Measurements from ENCODE around the gene ZNF697. TPM values are rescaled to one million over a fixed set of nuclear protein-coding genes. Genes with fewer than 3 reads are reported as not detected.

Gene ZNF697
- polyA plus RNA-seq, 1 donor (not counting 4 experiments of a cell fraction or from before 2014, with no cell fraction given): 4.7 TPM

GRCh38 chr1:119631086-119631432 lies 17.0 kb downstream of the ZNF697 start:
- FAIRE-seq (no peak), DNase-seq (ENCODE audit: low read depth, low spot score) (no peak)
- dilution Hi-C loops (cut with MboI; ENCODE audit: extremely low pct_ligation_motif_present, low sequenced_read_pairs): no loop called here
- Histone ChIP-seq H3K4me3 (ENCODE audit: control insufficient read depth in 2 of 3, extremely low read depth in 1 of 3, insufficient read depth in 2 of 3, low read depth in 1 of 3, low read length in 3 of 3) (no peak overlapping the region), H3K27me3 (ENCODE audit: control insufficient read depth, extremely low read depth, insufficient read depth, low read length) (no peaks in the 10 kb centered on the region), H3K9ac (ENCODE audit: control insufficient read depth, extremely low read depth, insufficient read depth, low read length) (no peak overlapping the region), H3K9me1 (ENCODE audit: control insufficient read depth, extremely low read depth, insufficient read depth, low read length) (peaks cover 4% of the 10 kb centered on the region), H3K79me2 (ENCODE audit: control insufficient read depth, insufficient read depth, low read length) (peaks cover 11% of the 10 kb centered on the region), H3K36me3 (ENCODE audit: control insufficient read depth in 2 of 2, extremely low read depth in 1 of 2, insufficient read depth in 2 of 2, low read length in 2 of 2) (peaks cover 2% of the 10 kb centered on the region in 2 experiments), H3K4me2 (ENCODE audit: control insufficient read depth, extremely low read depth, insufficient read depth, low read depth, low read length) (peak overlapping the region; percentile 34), H3K27ac (ENCODE audit: control insufficient read depth, insufficient read depth, low read length) (no peak overlapping the region), H3K4me1 (ENCODE audit: control insufficient read depth, extremely low read depth, insufficient read depth, low read length) (peaks cover 15% of the 10 kb centered on the region), H2AFZ (ENCODE audit: control insufficient read depth, low read length) (no peak overlapping the region), H4K20me1 (ENCODE audit: control insufficient read depth, extremely low read depth, insufficient read depth, low read length) (peaks cover 11% of the 10 kb centered on the region), H3K9me3 (ENCODE audit: control insufficient read depth, low read depth, low read length) (no peaks in the 10 kb centered on the region)
- TF ChIP-seq, protein P1, sequence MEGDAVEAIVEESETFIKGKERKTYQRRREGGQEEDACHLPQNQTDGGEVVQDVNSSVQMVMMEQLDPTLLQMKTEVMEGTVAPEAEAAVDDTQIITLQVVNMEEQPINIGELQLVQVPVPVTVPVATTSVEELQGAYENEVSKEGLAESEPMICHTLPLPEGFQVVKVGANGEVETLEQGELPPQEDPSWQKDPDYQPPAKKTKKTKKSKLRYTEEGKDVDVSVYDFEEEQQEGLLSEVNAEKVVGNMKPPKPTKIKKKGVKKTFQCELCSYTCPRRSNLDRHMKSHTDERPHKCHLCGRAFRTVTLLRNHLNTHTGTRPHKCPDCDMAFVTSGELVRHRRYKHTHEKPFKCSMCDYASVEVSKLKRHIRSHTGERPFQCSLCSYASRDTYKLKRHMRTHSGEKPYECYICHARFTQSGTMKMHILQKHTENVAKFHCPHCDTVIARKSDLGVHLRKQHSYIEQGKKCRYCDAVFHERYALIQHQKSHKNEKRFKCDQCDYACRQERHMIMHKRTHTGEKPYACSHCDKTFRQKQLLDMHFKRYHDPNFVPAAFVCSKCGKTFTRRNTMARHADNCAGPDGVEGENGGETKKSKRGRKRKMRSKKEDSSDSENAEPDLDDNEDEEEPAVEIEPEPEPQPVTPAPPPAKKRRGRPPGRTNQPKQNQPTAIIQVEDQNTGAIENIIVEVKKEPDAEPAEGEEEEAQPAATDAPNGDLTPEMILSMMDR (optimal IDR thresholded peaks at IDR 0.05 in 1 of 3, IDR thresholded peaks at IDR 0.05 in 1 of 3, conservative IDR thresholded peaks at IDR 0.05 in 1 of 3; ENCODE audit: extremely low read depth in 1 of 3, insufficient read depth in 2 of 3, low read length in 3 of 3): no peak
- no peak for TF ChIP-seq EZH2 (IDR thresholded peaks at IDR 0.05; ENCODE audit: low read length)

GRCh38 chr1:119626841-119627240 lies 21.2 kb downstream of the ZNF697 start:
- peaks cover 14 to 16% of the 10 kb centered on the region in 2 experiments for H3K36me3 ChIP-seq (ENCODE audit: control insufficient read depth in 2 of 2, extremely low read depth in 1 of 2, insufficient read depth in 2 of 2, low read length in 2 of 2)
- no peak for TF ChIP-seq EZH2 (IDR thresholded peaks at IDR 0.05; ENCODE audit: low read length)
- TF ChIP-seq, protein P1 (optimal IDR thresholded peaks at IDR 0.05 in 1 of 3, IDR thresholded peaks at IDR 0.05 in 1 of 3, conservative IDR thresholded peaks at IDR 0.05 in 1 of 3; ENCODE audit: extremely low read depth in 1 of 3, insufficient read depth in 2 of 3, low read length in 3 of 3): no peak
- H3K27ac ChIP-seq (ENCODE audit: control insufficient read depth, insufficient read depth, low read length): no peak overlapping the region
- dilution Hi-C loops (cut with MboI; ENCODE audit: extremely low pct_ligation_motif_present, low sequenced_read_pairs): no loop called here
- H3K4me1 ChIP-seq (ENCODE audit: control insufficient read depth, extremely low read depth, insufficient read depth, low read length): peaks cover 8% of the 10 kb centered on the region
- no peaks in the 10 kb centered on the region for H3K27me3 ChIP-seq (ENCODE audit: control insufficient read depth, extremely low read depth, insufficient read depth, low read length)
- H2AFZ ChIP-seq (ENCODE audit: control insufficient read depth, low read length): no peak overlapping the region
- DNase-seq (ENCODE audit: low read depth, low spot score) (no peak), FAIRE-seq (peak; percentile 9)
- no peak overlapping the region for H3K4me2 ChIP-seq (ENCODE audit: control insufficient read depth, extremely low read depth, insufficient read depth, low read depth, low read length)
- H3K9ac ChIP-seq (ENCODE audit: control insufficient read depth, extremely low read depth, insufficient read depth, low read length): no peak overlapping the region
- no peaks in the 10 kb centered on the region for H3K9me3 ChIP-seq (ENCODE audit: control insufficient read depth, low read depth, low read length)
- peaks cover 4% of the 10 kb centered on the region for H3K9me1 ChIP-seq (ENCODE audit: control insufficient read depth, extremely low read depth, insufficient read depth, low read length)
- peaks cover 2% of the 10 kb centered on the region for H3K79me2 ChIP-seq (ENCODE audit: control insufficient read depth, insufficient read depth, low read length)
- peaks cover 8% of the 10 kb centered on the region for H4K20me1 ChIP-seq (ENCODE audit: control insufficient read depth, extremely low read depth, insufficient read depth, low read length)
- H3K4me3 ChIP-seq (ENCODE audit: control insufficient read depth in 2 of 3, extremely low read depth in 1 of 3, insufficient read depth in 2 of 3, low read depth in 1 of 3, low read length in 3 of 3): no peak overlapping the region

Data from keratinocyte (primary cell).